GM04504 (cell line): ENCODE data around the gene C1QTNF8.

Experiments
- DNase-seq: peaks from one replicate; pipeline ENCODE4 v3.0.0-alpha.2; 2012; ENCODE audit warnings: low read depth

C1QTNF8 gene

GRCh38 chr16:1127971-1128715 lies 32.1 kb upstream of the C1QTNF8 start:
- DNase-seq, result no peak

GRCh38 chr16:1127101-1127500 lies 31.1 kb upstream of the C1QTNF8 start:
- DNase-seq, result no peak

GRCh38 chr16:1126586-1126985 lies 30.5 kb upstream of the C1QTNF8 start:
- DNase-seq, result no peak

- DNase-seq, result no peak
Observed at GRCh38 chr16:1126044-1126443, 30.0 kb upstream of the C1QTNF8 start.

GRCh38 chr16:1125471-1125870 lies 29.4 kb upstream of the C1QTNF8 start:
- no peak for DNase-seq

GRCh38 chr16:1124795-1125194 lies 28.8 kb upstream of the C1QTNF8 start:
- DNase-seq, result no peak

- DNase-seq, result no peak
Observed at GRCh38 chr16:1124291-1124690, 28.2 kb upstream of the C1QTNF8 start.

GRCh38 chr16:1123525-1124230 lies 27.6 kb upstream of the C1QTNF8 start:
- no peak for DNase-seq

- no peak for DNase-seq
Observed at GRCh38 chr16:1122398-1122765, 26.3 kb upstream of the C1QTNF8 start.

GRCh38 chr16:1121601-1122397 lies 25.8 kb upstream of the C1QTNF8 start:
- DNase-seq, result no peak

GRCh38 chr16:1121009-1121408 lies 25.0 kb upstream of the C1QTNF8 start:
- no peak for DNase-seq

GRCh38 chr16:1120577-1120941 lies 24.5 kb upstream of the C1QTNF8 start:
- DNase-seq, result no peak

- no peak for DNase-seq
Observed at GRCh38 chr16:1119766-1120576, 23.9 kb upstream of the C1QTNF8 start.

GRCh38 chr16:1119129-1119528 lies 23.1 kb upstream of the C1QTNF8 start:
- no peak for DNase-seq

- DNase-seq, result no peak
Observed at GRCh38 chr16:1117926-1118325, 21.9 kb upstream of the C1QTNF8 start.

GRCh38 chr16:1117176-1117900 lies 21.3 kb upstream of the C1QTNF8 start:
- DNase-seq, result no peak

GRCh38 chr16:1116693-1117077 lies 20.6 kb upstream of the C1QTNF8 start:
- no peak for DNase-seq

GRCh38 chr16:1113889-1114526 lies 18.0 kb upstream of the C1QTNF8 start:
- no peak for DNase-seq

- no peak for DNase-seq
Observed at GRCh38 chr16:1113489-1113888, 17.4 kb upstream of the C1QTNF8 start.

GRCh38 chr16:1112506-1113184 lies 16.6 kb upstream of the C1QTNF8 start:
- DNase-seq, result no peak
